H1 (cell line): Measurements from ENCODE around the gene RINT1. TPM values are rescaled to one million over a fixed set of nuclear protein-coding genes. Genes with fewer than 3 reads are reported as not detected.

ENCODE experiments used
- CTCF ChIA-PET: fragments of 300-600 bp; sonication (Branson Sonifier 250); formaldehyde crosslinking; loops from one replicate; lab custom pipeline; 2021; ENCODE audit not compliant: partially characterized antibody; lab: Charles Lee
- POLR2A ChIA-PET: fragments of 300-600 bp; sonication (Branson Sonifier 250); formaldehyde crosslinking; loops from one replicate; lab custom pipeline; 2021; ENCODE audit warnings: inconsistent platforms; ENCODE audit not compliant: partially characterized antibody; lab: Charles Lee
- DNase-seq, 2 experiments: peaks; one replicate each; pipeline versions ENCODE4 v3.0.0 to v3.0.0-alpha.2; 2010 to 2022; ENCODE audit warnings: low spot score in 2 of 2, low read depth in 1 of 2, mixed read lengths in 1 of 2
- FAIRE-seq: peaks from 2 replicates; lab custom pipeline; 2011; peaks lifted over from hg19 to GRCh38; lab: Jason Lieb, UNC
- H2AFZ ChIP-seq: 2 replicates; pipeline ENCODE4 v1.8.1; 2012; ENCODE audit warnings: low read length, inconsistent platforms
- H2AK5ac ChIP-seq: 2 replicates; pipeline ENCODE4 v1.6.1; 2013; ENCODE audit warnings: low read depth, low read length
- H2BK120ac ChIP-seq: replicated peaks from 2 replicates; pipeline ENCODE3; 2013; ENCODE audit warnings: low read depth, low read length, inconsistent platforms
- H2BK12ac ChIP-seq: 2 replicates; pipeline ENCODE4 v1.6.1; 2013; ENCODE audit warnings: low read depth, low read length
- H2BK15ac ChIP-seq: 2 replicates; pipeline ENCODE4 v1.6.1; 2013; ENCODE audit warnings: low read length
- H2BK20ac ChIP-seq: 2 replicates; pipeline ENCODE4 v1.6.1; 2013; ENCODE audit warnings: low read length
- H2BK5ac ChIP-seq: 2 replicates; pipeline ENCODE4 v1.6.1; 2013; ENCODE audit warnings: low read depth, low read length
- H3K14ac ChIP-seq: 2 replicates; pipeline ENCODE4 v1.6.1; 2013; ENCODE audit warnings: inconsistent platforms; ENCODE audit not compliant: insufficient read length
- H3K18ac ChIP-seq: 2 replicates; pipeline ENCODE4 v1.6.1; 2013; ENCODE audit warnings: low read length; ENCODE audit errors: extremely low read depth
- H3K23ac ChIP-seq: 2 replicates; pipeline ENCODE4 v1.6.1; 2013; ENCODE audit warnings: inconsistent platforms; ENCODE audit not compliant: insufficient read length
- H3K23me2 ChIP-seq: 2 replicates; pipeline ENCODE4 v1.6.1; 2013; ENCODE audit warnings: low read depth, low read length
- H3K27ac ChIP-seq: 2 replicates; pipeline ENCODE4 v1.6.1; 2011; ENCODE audit warnings: low read depth, low read length, inconsistent platforms
- H3K27me3 ChIP-seq, 4 experiments: replicated peaks in 1 of 4; 1 replicate in 1 of 4; 2 replicates in 3 of 4; pipeline versions ENCODE4 v1.6.1 to v1.8.1; 2011 to 2013; ENCODE audit warnings: low read length in 3 of 4, mild to moderate bottlenecking in 3 of 4, inconsistent platforms in 2 of 4, mixed read lengths in 2 of 4, moderate library complexity in 1 of 4; ENCODE audit not compliant: control insufficient read depth in 3 of 4, insufficient read depth in 3 of 4; ENCODE audit errors: extremely low read depth in 1 of 4
- H3K36me3 ChIP-seq, 4 experiments: 2 replicates each; pipeline versions ENCODE4 v1.6.1 to v1.8.1; 2011 to 2013; ENCODE audit warnings: mild to moderate bottlenecking in 4 of 4, low read length in 3 of 4, moderate library complexity in 2 of 4, control low read depth in 1 of 4, inconsistent platforms in 1 of 4; ENCODE audit not compliant: insufficient read depth in 4 of 4, control insufficient read depth in 2 of 4
- H3K4ac ChIP-seq: replicated peaks from 2 replicates; pipeline ENCODE3; 2013; ENCODE audit warnings: low read length, low read depth, mixed read lengths, inconsistent platforms; ENCODE audit not compliant: insufficient read length
- H3K4me1 ChIP-seq, 4 experiments: replicated peaks in 1 of 4; 1 replicate in 1 of 4; 2 replicates in 3 of 4; pipeline versions ENCODE4 v1.6.1 to v1.8.1; 2011 to 2013; ENCODE audit warnings: low read length in 3 of 4, inconsistent platforms in 2 of 4, mixed read lengths in 1 of 4; ENCODE audit not compliant: insufficient read depth in 4 of 4, control insufficient read depth in 3 of 4
- H3K4me2 ChIP-seq, 2 experiments: 2 replicates each; pipeline versions ENCODE4 v1.6.1 to v1.8.1; 2011 to 2013; ENCODE audit warnings: low read depth in 2 of 2, low read length in 2 of 2, control low read depth in 1 of 2, inconsistent platforms in 1 of 2, mild to moderate bottlenecking in 1 of 2; ENCODE audit not compliant: insufficient read depth in 1 of 2
- H3K4me3 ChIP-seq, 4 experiments: fragments of 200-600, 300-600 bp in 1 of 4; sonication (generic), shearing (Covaris generic), sonication (Bioruptor Twin) in 1 of 4; 2 replicates each; pipeline versions ENCODE4 v1.5.1 to v1.8.1; 2011 to 2016; ENCODE audit warnings: low read length in 4 of 4, low read depth in 3 of 4, control low read depth in 2 of 4, inconsistent platforms in 2 of 4, mild to moderate bottlenecking in 2 of 4, mixed read lengths in 1 of 4, moderate library complexity in 1 of 4; ENCODE audit not compliant: insufficient read depth in 2 of 4; ENCODE audit errors: extremely low read depth in 1 of 4
- H3K56ac ChIP-seq: replicated peaks from 2 replicates; pipeline ENCODE3; 2013; ENCODE audit warnings: low read depth, mild to moderate bottlenecking, mixed read lengths, low read length, inconsistent platforms; ENCODE audit not compliant: insufficient read length
- H3K79me1 ChIP-seq: 2 replicates; pipeline ENCODE4 v1.6.1; 2013; ENCODE audit warnings: low read depth, low read length, control low read depth
- H3K79me2 ChIP-seq, 2 experiments: 2 replicates each; pipeline versions ENCODE4 v1.6.1 to v1.8.1; 2012 to 2013; ENCODE audit warnings: low read length in 2 of 2, mild to moderate bottlenecking in 2 of 2, inconsistent platforms in 1 of 2; ENCODE audit not compliant: insufficient read depth in 2 of 2, control insufficient read depth in 1 of 2
- H3K9ac ChIP-seq, 4 experiments: replicated peaks in 1 of 4; 1 replicate in 1 of 4; 2 replicates in 3 of 4; pipeline versions ENCODE4 v1.6.1 to v1.8.1; 2011 to 2013; ENCODE audit warnings: low read depth in 3 of 4, low read length in 3 of 4, control low read depth in 2 of 4, mild to moderate bottlenecking in 2 of 4, moderate library complexity in 2 of 4, inconsistent platforms in 1 of 4; ENCODE audit errors: extremely low read depth in 1 of 4
- H3K9me3 ChIP-seq, 2 experiments: 2 replicates each; pipeline versions ENCODE4 v1.6.1 to v1.8.1; 2012 to 2013; ENCODE audit warnings: mild to moderate bottlenecking in 2 of 2, moderate library complexity in 2 of 2, control low read depth in 1 of 2, inconsistent platforms in 1 of 2, low read depth in 1 of 2, low read length in 1 of 2, mixed read lengths in 1 of 2; ENCODE audit not compliant: insufficient read depth in 2 of 2
- H4K20me1 ChIP-seq, 2 experiments: replicated peaks in 1 of 2; 2 replicates each; pipeline versions ENCODE3 to v1.8.1; 2011 to 2013; ENCODE audit warnings: inconsistent platforms in 2 of 2, low read length in 2 of 2, mild to moderate bottlenecking in 1 of 2; ENCODE audit not compliant: insufficient read depth in 2 of 2, control insufficient read depth in 1 of 2
- H4K5ac ChIP-seq: 2 replicates; pipeline ENCODE4 v1.6.1; 2013; ENCODE audit warnings: low read length, low read depth, mixed read lengths, inconsistent platforms; ENCODE audit not compliant: insufficient read length
- H4K8ac ChIP-seq: 2 replicates; pipeline ENCODE4 v1.8.0; 2013; ENCODE audit warnings: mild to moderate bottlenecking, moderate library complexity, low read length, inconsistent platforms; ENCODE audit not compliant: insufficient read depth; ENCODE audit errors: extremely low read depth
- H4K91ac ChIP-seq: replicated peaks from 2 replicates; pipeline ENCODE3; 2013; ENCODE audit warnings: low read length, mixed read lengths, inconsistent platforms; ENCODE audit not compliant: insufficient read length
- POLR2A ChIP-seq, 2 experiments: IDR thresholded peaks; 1 replicate in 1 of 2; 2 replicates in 1 of 2; pipeline ENCODE4 v1.6.1; 2011; ENCODE audit warnings: low read depth in 2 of 2, low read length in 2 of 2, mild to moderate bottlenecking in 2 of 2; ENCODE audit errors: control extremely low read depth in 1 of 2
- POU5F1 ChIP-seq: IDR thresholded peaks from 2 replicates; pipeline ENCODE4 v1.6.1; 2011; ENCODE audit warnings: low read depth, mild to moderate bottlenecking, low read length, moderate library complexity
- WGBS, 2 experiments: shearing (Covaris generic) in 1 of 2; methylation state at CpG; one replicate each; pipeline versions ENCODE4 v1.1.6 to v1.1.7; 2013 to 2015; ENCODE audit warnings: low lambda C conversion rate in 2 of 2, mixed read lengths in 2 of 2, inconsistent platforms in 1 of 2, low coverage in 1 of 2, missing lambda C conversion rate in 1 of 2; ENCODE audit not compliant: insufficient replicate concordance in 2 of 2, insufficient coverage in 1 of 2, insufficient read length in 1 of 2; ENCODE audit errors: extremely low coverage in 1 of 2, missing lambda C conversion rate in 1 of 2; 5-methylcytosine and 5-hydroxymethylcytosine counted together
- polyA plus RNA-seq, 7 experiments: library from polyadenylated mRNA; depleted of rRNA in 3 of 7; stranded (reverse) in 5 of 7; unstranded in 2 of 7; fragments of >200 nt in 5 of 7; fragments of 200-250 nt in 2 of 7; gene quantifications; 1 replicate in 5 of 7; 2 replicates in 1 of 7; 4 replicates in 1 of 7; pipeline versions ENCODE4 v1.2.1 to v1.2.3, GENCODE V29; 2011 to 2013; ENCODE audit warnings: missing spikeins in 2 of 7, mixed read lengths in 2 of 7
- total RNA-seq: library from RNA; stranded (reverse); fragmentation: NEBNext Ultra II Directional; extraction: Animal tissue kit (Norgen Biotek cat#: 25700); gene quantifications from 2 replicates; pipeline ENCODE4 v1.2.1, GENCODE V29; 2021

The RINT1 gene
- total and polyA plus RNA-seq, 2 of the 8 experiments (the other 6 are each of a cell fraction or from before 2014, with no cell fraction given) = 7.8 to 21.8 TPM

GRCh38 chr7:105524840-105525239 lies 7.2 kb upstream of the RINT1 start:
- Histone ChIP-seq H3K4me2 (no peak overlapping the region), H4K8ac (no peak overlapping the region), H2BK20ac (no peak overlapping the region), H4K20me1 (no peaks in the 10 kb centered on the region), H2BK12ac (no peak overlapping the region), H3K23me2 (peaks cover 6% of the 10 kb centered on the region), H3K79me1 (peaks cover under 1% of the 10 kb centered on the region; the same call in 1 of the 2 replicates), H3K27ac (no peak overlapping the region), H3K4me3 (no peak overlapping the region), H2AFZ (no peak overlapping the region), H4K5ac (no peak overlapping the region), H2AK5ac (no peak overlapping the region), H3K4ac (no peak overlapping the region), H3K79me2 (peaks cover 12% of the 10 kb centered on the region in 2 experiments), H3K36me3 (peaks cover 0 to under 1% (median 0%) of the 10 kb centered on the region in 4 experiments; a peak in 2 of 8 replicates), H3K9me3 (no peaks in the 10 kb centered on the region), H3K9ac (no peak overlapping the region), H2BK5ac (no peak overlapping the region), H3K4me1 (peaks cover 0 to 4% (median 2%) of the 10 kb centered on the region in 4 experiments; a peak in 2 of 7 replicates), H3K27me3 (no peaks in the 10 kb centered on the region), H4K91ac (no peak overlapping the region), H3K14ac (no peak overlapping the region), H2BK15ac (no peak overlapping the region), H3K56ac (no peak overlapping the region), H3K18ac (no peak overlapping the region), H3K23ac (no peak overlapping the region), H2BK120ac (no peak overlapping the region)
- FAIRE-seq = no peak
- POLR2A ChIA-PET = interaction anchor here (7.9 kb wide), 1 partner anchor 7 kb away, joined by 77 read pairs; the partner anchor contains the start of gene RINT1
- 79% methylated on average over 4 of the region's 4 CpGs; no CpG with 5 or more reads in 1 of the 2 experiments for WGBS, 2 experiments
- CTCF ChIA-PET = no interaction called here
- no peak for DNase-seq
- TF ChIP-seq POU5F1 (no peak), POLR2A (IDR thresholded peaks at IDR 0.05; ENCODE audit: control extremely low read depth in 1 of 2, low read depth in 2 of 2, low read length in 2 of 2) (no peak)
